HFF-Myc (cell line): ENCODE data around the gene GLS.
A peak's percentile ranks its signal among the peaks of the same experiment; 100 is the strongest.

ENCODE experiments used
- DNase-seq: peaks from one replicate; pipeline ENCODE4 v3.0.0-alpha.2; 2011; ENCODE audit warnings: low read depth; ENCODE audit errors: extremely low read depth
- H3K4me3 ChIP-seq: replicated peaks from 2 replicates; pipeline ENCODE4 v1.5.1; 2011; ENCODE audit warnings: low read depth, mild to moderate bottlenecking, control low read depth, low read length
- CTCF ChIP-seq: IDR thresholded peaks from 2 replicates; pipeline ENCODE4 v1.5.1; 2012; ENCODE audit warnings: mild to moderate bottlenecking, low read depth, low read length, control low read depth; ENCODE audit errors: missing control alignments

Gene GLS

DNA sequence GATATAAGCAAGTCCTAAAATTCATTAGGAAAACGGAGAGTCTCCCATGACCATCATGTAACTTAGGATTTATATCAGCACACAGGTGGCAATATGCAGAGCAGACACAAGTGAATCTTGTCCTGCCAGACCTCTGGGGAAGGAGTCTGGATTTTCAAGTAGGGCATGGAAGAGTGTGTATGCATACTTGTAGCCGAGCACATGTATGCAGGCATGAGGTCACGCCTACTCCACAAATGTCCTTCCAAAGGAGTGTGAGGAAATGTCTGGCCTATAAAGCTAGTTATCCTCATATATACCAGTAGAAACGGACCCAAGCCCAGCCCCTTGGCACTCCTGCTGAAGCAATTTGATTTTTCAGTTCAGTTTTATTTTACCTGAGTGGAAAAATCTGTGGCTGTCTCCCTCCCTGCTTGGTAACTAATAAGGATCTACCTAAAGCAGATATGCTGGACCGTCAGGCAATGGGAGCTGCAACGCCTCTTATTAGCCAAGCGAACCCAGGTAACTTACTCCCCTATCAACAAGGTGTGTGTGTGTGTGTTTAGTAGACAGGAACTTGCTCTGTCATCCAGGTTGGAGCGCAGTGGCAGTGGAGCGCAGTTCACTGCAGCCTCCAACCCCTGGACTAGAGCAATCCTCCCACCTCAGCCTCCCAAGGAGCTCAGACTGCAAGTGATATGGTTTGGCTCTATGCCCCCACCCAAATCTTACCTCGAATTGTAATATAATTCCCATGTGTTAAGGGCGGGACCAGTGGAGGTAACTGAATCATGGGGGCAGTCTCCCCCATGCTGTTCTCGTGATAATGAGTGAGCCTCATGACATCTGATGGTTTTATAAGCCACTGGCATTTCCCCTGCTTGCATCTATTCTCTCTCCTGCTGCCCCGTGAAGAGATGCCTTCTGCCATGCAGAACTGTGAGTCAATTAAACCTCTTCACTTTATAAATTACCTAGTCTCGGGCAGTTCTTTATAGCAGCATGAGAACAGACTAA lies 130.6 kb downstream of the GLS start:
- no peak for TF ChIP-seq CTCF
- DNase-seq: no peak
- no peak overlapping the region for H3K4me3 ChIP-seq

- no peak for DNase-seq
- H3K4me3 ChIP-seq: peak overlapping the region; percentile 68
- no peak for TF ChIP-seq CTCF
Measured at GRCh38 chr2:191012346-191012745, 131.7 kb downstream of the GLS start.

DNA sequence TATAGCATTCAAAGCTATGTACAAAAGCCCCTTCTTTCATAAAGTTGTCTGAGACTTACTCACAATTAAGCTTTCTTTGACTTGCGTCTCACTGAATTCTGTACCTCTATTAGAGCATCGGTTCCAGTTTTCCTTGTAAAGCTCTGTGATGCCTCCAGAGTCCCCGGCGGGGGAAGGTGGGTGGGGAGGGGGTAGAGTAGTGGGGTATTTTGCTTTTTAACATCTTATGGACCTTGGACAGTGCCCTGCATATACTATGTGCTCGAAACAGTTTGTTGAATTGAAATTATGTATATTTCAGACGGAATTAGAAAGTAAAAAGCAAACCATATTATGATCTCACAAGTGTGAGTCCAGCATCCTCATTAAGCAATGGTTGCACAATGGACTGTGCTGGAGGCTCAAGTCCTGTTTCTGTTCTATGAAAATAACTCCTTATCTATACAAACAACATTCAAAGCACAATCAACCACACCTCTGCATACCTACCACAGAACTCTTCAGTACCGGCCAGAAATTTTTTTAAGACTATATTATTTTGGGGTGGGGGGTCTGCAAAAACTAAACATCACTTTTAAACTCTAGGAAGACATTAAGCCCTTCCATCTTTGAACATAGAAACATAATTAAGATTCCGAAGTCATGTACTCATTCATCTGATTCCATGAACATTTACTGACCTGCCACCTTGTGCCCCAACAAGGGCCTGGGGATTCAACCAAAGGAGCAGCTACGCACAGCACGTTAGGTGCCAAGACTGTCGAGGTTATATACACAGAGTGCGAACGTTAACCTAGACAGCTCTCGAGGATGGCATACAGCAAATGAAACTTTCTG lies 132.4 kb downstream of the GLS start:
- TF ChIP-seq CTCF: no peak
- DNase-seq: no peak
- H3K4me3 ChIP-seq: peak overlapping the region; percentile 68

- DNase-seq: no peak
- TF ChIP-seq CTCF: no peak
- peak overlapping the region; percentile 68 for H3K4me3 ChIP-seq
Measured at GRCh38 chr2:191013682-191013931, 133.0 kb downstream of the GLS start.

GRCh38 chr2:191013932-191014652 lies 133.5 kb downstream of the GLS start, which contains the start of gene STAT1:
TSS of gene STAT1 (minus strand) at chr2:191014171. CDS start at chr2:191010003, 4,168 bp downstream.
- TF ChIP-seq CTCF: no peak
- H3K4me3 ChIP-seq: peak within 1 kb of the TSS; percentile 68
- DNase-seq: peak; percentile 62

DNA sequence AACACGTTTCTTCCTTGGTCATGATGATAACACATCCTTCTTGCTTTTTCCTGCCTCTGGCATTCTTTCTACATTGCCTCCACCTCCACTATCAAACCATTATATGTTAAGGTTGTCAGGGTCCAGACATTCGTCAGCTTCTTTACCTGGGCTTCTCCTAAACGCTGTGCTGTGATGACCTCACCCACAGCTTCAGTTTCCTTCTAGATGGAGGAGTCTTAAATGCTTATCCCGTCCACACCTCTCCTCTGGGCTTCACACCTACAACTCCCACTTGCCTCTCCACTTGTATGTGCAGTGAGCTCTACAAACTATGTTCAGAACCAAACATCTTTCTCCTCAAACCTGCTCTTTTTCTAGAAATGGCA lies 134.0 kb downstream of the GLS start:
- H3K4me3 ChIP-seq: peak overlapping the region; percentile 68
- TF ChIP-seq CTCF: no peak
- no peak for DNase-seq
